Neural cell (in vitro differentiated cells): ENCODE measurements around the gene NFATC3.

Experiments
- CTCF ChIP-seq: fragments of 450-650 bp; IDR thresholded peaks from 2 replicates; pipeline ENCODE4 v1.5.1; 2014; ENCODE audit warnings: antibody characterized with exemption, mild to moderate bottlenecking, moderate library complexity; ENCODE audit not compliant: poor library complexity, severe bottlenecking
- REST ChIP-seq: IDR thresholded peaks from 2 replicates; pipeline ENCODE4 v1.6.1; 2012; ENCODE audit warnings: borderline replicate concordance
- SMC3 ChIP-seq: fragments of 450-650 bp; conservative IDR thresholded peaks from 2 replicates; pipeline ENCODE4 v1.6.1; 2014; ENCODE audit warnings: antibody characterized with exemption, mild to moderate bottlenecking, moderate library complexity; ENCODE audit not compliant: poor library complexity
- TAF1 ChIP-seq: IDR thresholded peaks from 2 replicates; pipeline ENCODE4 v1.6.1; 2012; ENCODE audit warnings: low read depth

- TF ChIP-seq CTCF (no peak), REST (no peak), SMC3 (no peak), TAF1 (no peak)
Observed at GRCh38 chr16:68071518-68071901, 13.7 kb upstream of the NFATC3 start.
